Stimulated activated CD4-positive, alpha-beta T cell treated with anti-CD3 and anti-CD28 coated beads, Interleukin-4, amount 100 ng/mL, for 4 hours (primary cell): ENCODE data around the gene GSTM1.
"Not testable (repeated sequence)": the region's sequence is repeated elsewhere in the genome, so short reads cannot be mapped to it uniquely, and the experiment has no call there.

Experiments
- DNase-seq, 2 experiments: peaks; one replicate each; pipeline ENCODE4 v3.0.0-alpha.2; 2020

The GSTM1 gene

DNA sequence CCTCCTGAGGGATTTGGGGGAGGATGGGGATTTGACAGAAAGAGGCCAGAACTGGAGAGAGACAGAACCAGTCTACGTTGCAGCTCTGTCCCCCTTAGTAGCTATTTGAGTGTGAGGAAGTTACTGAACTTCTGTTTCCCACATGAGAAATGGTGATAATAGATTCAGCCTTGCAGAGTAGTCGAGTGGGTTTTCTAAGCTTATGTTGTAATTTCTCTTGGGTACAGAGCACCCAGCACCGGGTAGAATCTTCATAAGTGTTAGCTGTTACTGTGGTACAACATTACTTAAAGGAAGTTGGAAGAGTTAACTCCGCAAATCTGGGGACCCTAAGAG, 27.0 kb upstream of the GSTM1 start:
- not testable (repeated sequence) for DNase-seq

DNA sequence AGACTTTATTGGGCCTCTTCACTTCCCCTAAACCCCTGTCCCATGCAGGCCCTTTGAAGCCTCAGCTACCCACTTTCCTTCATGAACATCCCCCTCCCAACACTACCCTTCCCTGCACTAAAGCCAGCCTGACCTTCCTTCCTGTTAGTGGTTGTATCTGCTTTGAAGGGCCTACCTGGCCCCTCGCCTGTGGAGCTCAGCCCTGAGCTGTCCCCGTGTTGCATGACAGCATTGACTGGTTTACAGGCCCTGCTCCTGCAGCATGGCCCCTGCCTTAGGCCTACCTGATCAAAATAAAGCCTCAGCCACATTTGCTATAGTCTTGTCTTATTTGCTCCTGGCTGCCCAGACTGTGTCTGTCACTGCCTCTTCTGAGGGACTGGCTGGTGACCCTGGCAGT, 26.2 kb upstream of the GSTM1 start:
- no peak for DNase-seq

DNA sequence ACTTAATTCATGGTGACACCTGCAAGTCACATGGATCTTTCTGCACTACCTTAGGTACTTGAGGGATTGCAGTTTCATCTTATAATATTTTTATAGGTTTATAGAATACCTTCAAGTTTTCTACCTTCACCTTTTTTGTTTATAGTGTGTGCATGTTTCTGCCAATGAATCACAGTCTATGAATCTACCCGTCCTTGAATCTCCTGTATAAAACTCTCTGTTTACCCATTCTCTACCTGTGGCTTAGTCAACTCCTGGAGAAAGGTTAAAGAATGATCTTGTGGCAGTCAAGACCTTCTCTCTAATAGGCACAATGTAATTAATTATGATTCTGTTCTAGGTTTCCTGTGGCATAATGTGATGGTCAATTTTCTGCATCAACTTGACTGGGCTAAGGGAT, 22.9 kb upstream of the GSTM1 start:
- no peak for DNase-seq

DNA sequence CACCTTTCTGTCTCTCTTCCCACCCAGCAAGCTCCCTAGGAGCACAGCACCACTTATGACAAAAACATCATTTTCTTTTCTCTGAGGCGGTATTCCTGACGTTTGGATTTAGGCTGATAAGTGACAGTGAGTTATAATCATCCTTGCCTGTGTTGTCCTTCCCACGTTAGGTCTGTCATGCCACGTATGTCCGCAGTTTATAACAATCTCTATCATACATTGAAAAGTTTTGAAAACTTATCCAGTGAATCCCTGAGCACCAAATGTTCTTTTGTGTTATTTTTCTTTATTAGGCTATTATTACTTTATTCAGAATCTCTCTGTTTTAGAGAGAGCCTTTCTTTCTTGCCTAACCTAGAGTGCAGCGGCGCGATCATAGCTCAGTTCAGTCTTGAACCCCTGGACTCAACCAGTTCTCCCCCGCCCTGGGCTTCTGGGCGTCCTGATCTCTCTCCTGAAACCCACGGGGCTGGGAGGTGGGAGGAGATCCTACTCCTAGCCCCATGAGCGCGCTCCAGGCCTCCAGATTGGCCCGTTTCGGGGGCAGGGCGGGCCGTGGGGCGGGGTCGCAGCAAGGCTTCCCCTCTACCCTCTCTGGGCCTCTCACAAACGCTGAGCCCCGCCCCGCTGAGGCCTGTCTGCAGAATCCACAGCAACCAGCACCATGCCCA, 20.0 kb upstream of the GSTM1 start, which contains the start of gene GSTM2:
GSTM2 (plus strand) TSS at position 606 of the 671 bp plus-strand sequence; CDS start at position 665, 59 bp downstream.
- DNase-seq, result peak; percentile 77 to 81

DNA sequence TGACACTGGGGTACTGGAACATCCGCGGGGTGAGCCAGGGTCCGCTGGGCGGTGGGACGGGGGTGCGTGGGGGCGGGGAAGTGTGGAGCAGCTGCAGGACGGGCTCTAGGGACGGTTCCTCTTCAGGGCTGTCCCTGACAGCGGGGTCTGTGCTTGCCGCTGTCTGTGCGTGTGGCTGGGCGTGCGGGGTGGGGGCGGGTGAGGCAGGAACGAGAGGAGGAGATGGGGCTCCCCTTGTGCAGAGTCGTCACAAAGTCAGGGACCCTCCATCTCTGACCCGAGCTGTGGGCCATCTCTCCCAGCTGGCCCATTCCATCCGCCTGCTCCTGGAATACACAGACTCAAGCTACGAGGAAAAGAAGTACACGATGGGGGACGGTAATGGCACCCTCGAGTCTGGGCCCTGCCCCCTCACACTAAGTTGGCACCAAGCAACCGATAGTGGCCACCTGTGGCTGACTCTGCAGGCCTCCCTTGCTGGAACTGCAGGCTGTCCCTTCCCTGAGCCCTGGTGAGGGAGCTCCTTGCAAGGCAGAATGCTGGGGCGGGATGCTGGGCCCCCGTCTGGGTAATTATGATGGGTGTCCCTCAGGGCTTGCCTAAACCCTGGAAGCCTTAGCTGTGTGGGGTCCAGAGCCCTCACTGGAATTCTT, 19.4 kb upstream of the GSTM1 start:
- no peak for DNase-seq

DNA sequence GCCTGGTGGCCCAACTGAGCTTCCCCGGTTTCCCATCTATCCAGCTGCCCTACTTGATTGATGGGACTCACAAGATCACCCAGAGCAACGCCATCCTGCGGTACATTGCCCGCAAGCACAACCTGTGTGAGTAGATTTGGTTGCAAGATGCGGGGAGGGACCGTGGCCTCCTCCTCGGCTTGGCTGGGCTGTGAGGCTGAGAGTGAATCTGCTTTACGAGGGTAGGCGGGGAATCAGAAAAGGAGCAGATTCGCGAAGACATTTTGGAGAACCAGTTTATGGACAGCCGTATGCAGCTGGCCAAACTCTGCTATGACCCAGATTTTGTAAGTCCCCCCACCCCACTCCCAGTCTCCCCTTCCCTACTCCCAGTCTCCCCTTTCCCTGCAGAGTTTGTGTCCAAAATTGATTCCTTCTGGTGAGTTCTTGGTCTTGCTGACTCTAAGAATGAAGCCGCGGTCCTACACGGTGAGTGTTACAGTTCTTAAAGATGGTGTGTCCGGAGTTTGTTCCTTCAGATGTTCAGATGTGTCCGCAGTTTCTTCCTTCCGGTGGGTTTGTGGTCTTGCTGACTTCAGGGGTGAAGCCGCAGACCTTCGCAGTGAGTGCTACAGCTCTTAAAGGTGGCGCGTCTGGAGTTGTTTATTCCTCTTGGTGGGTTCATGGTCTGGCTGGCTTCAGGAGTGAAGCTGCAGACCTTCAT, 18.2 kb upstream of the GSTM1 start:
- no peak for DNase-seq

DNA sequence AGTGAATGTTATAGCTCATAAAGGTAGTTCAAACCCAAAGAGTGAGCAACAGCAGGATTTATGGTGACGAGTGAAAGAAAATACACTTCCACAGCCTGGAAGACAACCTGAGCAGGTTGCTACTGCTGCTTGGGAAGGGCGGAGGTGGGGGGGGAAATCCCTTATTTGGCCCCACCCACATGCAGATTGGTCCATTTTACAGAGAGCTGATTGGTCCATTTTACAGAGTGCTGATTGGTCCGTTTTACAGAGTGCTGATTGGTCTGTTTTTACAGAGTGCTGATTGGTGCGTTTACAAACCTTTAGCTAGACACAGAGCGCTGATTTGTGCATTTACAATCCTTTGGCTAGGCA, 17.7 kb upstream of the GSTM1 start:
- not testable (repeated sequence) for DNase-seq

DNA sequence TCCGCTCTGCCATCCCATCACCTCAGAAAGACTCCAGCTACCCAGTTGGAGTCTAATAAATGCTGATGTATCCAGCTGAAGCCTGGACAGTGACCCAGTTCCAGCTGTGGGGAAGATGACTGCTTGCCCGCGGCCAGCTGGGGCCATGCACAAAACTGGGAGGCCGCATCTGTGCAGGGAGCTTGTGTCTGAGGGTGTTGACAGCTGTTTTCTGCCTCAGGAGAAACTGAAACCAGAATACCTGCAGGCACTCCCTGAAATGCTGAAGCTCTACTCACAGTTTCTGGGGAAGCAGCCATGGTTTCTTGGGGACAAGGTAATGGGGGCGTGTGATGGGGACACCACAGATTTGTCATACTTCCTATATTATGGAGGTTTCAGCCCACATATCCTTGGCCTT, 16.6 kb upstream of the GSTM1 start:
- no peak for DNase-seq

DNA sequence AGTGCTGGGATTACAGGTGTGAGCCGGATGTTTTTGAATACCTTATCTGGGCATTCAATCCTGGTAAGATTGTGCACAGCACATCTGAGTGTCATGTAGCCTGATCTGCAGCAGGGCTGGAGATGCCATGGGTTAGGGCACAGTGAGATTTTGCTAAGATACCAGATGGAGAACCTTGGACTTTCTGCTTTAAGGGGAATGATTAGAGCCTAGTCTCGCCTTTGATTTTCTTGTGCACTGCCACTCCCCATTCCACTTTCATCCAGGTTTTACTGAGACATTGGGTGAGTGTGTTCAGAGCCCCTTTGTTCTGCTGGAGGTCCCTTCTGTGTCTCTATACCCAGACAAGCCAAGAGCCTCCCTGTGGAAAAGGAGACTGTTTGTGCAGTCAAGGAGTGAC, 13.8 kb upstream of the GSTM1 start:
- not testable (repeated sequence) for DNase-seq

DNA sequence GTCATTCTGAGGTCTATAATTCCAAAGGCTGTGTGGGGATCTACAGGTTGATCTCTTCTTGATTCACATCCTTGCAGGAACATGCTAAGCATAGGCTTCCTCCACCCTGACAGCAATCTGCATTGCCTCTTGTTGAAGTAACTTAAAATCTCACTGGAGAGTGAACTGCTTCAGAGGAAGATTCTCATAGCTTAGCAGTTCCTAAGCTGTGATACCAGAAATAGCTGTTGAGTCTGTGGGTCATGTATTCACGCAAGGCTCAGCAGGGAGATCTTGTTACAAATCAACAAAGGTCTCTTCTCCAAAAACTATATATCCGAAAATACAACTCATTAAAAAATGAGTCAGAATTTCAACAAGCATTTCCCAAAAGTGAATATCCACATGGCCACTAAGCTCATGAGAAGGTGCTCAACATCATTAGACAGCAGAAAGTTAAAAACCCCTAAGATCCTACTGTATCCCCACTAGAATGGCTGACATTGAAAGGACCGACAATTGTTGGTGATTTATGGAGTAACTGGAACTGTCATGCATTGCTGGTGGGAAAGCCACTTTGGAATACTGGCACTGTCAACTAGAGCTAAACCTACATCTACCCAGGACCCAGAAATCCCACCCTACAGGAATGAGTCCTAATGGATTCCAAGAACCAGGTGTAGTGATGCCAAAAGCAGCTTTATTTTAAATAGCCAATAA, 10.8 kb upstream of the GSTM1 start:
- not testable (repeated sequence) for DNase-seq

DNA sequence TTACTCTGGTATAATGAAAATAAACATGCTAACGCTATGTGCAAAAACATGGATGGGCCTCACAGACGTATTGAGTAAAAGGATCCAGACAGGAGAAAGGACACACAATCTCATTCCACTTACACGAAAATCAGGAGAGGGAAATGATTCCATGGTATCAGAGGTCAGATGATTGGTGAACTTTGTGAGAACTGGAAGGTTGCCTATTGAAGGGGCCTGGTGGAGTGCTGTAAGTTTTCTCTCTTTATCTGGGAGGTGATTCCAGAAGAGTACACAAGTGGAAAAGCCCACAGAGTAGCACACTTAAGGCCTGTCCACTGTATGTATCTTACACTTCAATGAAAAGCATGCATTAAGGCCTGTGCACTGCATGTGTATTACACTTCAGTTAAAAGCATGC, 10.2 kb upstream of the GSTM1 start:
- DNase-seq, result no peak

DNA sequence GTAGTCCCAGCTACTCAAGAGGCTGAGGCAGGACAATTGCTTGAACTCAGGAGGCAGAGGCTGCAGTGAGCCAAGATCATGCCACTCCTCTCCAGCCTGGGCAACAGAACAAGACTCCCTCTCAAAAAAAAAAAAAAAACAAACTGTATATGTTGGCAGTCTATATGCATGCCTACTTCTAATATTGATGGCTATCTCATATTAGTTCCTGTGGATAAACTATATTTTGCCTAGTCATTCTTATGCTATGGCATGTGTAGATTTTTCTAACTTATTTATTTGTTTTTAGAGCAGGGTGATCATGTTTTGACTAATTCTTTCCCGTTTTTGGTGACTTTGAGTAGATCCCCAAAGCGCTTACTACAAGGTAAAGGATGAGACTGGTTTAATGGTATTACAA, 9.0 kb upstream of the GSTM1 start:
- DNase-seq, result not testable (repeated sequence)

DNA sequence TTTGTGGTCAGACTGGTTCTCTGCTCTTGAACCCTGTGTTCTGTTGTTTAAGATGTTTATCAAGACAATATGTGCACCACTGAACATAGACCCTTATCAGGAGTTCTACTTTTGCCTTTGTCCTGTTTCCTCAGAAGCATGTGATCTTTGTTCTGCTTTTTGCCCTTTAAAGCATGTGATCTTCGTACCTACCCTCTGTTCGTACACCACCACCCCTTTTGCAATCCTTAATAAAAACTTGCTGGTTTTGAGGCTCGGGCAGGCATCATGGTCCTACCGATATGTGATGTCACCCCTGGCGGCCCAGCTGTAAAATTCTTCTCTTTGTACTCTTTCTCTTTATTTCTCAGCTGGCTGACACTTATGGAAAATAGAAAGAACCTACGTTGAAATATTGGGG, 2.8 kb upstream of the GSTM1 start:
- DNase-seq, result not testable (repeated sequence)

DNA sequence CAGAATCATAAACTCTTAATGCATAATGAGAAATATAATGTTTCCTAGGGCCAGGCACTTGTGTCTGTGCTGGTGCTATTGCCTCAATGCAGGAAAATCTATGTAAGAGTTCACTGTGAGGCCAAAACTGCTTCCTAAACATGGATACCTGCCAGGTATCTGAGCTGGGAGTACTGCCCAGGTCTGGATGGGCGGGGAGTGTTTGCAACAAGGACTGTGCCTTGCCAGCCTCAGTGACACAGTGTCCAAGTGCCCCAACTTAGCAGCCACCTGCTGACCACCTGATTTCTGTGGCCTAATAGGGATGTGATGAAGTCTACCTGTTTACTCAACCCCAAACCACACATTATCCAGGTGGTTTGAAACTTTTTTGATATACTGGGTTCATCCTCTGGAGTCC, 2.2 kb upstream of the GSTM1 start:
- not testable (repeated sequence) for DNase-seq

DNA sequence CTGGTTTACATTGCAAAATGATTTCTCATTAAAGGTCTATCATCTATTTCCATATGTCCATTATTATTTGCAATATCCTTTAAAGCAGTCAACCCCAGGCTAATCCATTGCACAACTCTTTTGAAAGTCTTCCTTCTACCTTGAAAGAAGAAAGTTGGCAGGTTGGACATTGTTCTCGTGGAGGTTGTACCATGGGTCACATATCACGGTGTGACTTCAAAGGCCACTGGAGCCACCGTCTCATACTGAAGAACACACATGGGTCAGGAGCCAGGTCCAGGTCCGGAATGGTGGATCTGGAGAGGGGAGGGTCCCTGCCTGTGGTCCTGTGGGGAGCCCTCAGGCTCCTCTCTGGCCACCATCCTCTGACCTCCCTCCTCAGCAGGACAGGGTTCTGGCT, 1.7 kb upstream of the GSTM1 start:
- not testable (repeated sequence) for DNase-seq

DNA sequence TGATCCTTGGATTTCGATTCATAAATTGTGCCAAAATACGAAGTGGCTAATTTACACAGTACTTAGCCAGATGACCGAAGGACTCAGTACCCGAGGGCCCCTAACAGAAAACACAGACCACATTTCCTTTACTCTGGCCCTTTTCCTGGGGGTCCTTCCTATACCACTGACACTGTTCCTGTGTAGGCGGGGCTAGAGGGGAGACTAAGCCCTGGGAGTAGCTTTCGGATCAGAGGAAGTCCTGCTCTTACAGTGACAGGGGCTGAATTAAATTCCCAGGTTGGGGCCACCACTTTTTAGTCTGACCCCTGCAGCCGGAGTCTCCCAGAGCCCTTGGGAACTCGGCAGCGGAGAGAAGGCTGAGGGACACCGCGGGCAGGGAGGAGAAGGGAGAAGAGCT, 508 bp upstream of the GSTM1 start:
- DNase-seq, result not testable (repeated sequence)

DNA sequence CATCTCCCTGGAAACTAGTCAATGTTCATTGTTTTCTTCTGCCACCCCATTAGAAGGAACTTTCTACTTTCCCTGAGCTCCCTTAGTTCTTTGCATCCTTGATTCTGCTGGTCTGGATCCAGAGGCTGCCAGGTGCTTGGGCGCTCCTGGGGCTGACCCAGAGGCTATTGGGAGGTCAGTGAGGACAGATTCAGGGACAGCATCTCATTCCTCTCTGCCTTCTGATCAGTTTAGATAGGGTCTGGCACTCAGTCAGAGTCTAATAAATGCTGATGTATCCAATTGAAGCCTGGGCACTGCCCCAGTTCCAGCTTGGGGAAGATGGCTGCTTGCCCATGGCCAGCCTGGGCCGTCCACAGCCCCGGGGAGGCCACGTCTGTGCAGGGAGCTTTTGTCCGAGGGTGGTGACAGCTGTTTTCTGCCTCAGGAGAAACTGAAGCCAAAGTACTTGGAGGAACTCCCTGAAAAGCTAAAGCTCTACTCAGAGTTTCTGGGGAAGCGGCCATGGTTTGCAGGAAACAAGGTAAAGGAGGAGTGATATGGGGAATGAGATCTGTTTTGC, 2.3 kb downstream of the GSTM1 start:
- DNase-seq, result no peak

DNA sequence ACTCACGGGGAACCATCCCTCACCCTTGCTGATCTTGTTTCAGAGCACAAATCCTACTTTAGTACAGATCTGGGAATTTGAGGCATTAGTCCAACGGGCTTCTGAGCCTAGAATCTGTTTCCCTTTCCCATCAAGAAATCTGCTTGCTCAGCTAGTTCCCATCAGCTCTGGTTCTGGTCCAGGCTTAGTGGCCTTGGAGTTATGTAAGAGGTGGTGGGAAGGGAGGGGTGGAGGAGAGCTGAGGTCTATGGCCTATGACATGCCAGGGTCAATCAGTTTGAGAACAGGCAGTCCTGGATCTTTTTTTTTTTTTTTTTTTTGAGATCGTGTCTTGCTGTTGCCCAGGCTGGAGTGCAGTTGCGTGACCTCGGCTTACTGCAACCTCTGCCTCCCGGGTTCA, 4.1 kb downstream of the GSTM1 start:
- DNase-seq, result no peak

DNA sequence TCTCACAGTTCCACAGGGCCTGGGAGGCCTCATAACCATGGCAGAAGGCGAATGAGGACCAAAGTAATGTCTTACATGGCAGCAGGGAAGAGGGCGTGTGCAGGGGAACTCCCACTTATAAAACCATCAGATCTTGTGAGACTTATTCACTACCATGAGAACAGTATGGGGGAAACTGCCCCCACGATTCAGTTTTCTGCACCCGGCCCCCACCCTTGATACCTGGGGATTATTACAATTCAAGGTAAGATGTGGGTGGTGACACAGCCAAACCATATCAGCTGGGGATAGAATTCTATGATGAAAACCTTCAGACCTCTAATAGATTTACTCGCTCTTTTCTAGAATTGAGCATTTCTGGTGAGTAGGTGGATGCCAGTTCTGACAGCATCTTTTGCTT, 6.8 kb downstream of the GSTM1 start:
- not testable (repeated sequence) for DNase-seq

DNA sequence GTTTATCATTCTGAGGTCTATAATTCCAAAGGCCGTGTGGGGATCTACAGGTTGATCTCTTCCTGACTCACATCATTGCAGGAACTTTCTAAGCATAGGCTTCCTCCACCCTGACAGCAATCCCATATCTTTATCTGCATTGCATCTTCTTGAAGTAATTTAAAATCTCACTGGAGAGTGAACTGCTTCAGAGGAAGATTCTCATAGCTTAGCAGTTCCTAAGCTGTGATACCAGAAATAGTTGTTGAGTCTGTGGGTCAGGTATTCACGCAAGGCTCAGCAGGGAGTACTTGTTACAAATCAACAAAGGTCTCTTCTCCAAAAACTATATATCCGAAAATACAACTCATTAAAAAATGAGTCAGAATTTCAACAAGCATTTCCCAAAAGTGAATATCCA, 7.5 kb downstream of the GSTM1 start:
- not testable (repeated sequence) for DNase-seq

DNA sequence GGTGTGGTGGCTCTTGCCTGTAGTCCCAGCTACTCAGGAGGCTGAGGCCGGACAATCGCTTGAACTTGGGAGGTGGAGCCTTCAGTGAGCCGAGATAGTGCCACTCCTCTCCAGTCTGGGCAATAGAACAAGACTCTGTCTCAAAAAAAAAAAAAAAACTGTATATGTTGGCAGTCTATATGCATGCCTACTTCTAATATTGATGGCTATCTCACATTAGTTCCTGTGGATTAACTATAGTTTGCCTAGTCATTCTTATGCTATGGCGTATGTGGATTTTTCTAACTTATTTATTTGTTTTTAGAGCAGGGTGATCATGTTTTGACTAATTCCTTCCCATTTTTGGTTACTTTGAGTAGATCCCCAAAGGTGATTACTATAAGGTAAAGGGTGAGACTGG, 9.4 kb downstream of the GSTM1 start:
- no peak for DNase-seq

DNA sequence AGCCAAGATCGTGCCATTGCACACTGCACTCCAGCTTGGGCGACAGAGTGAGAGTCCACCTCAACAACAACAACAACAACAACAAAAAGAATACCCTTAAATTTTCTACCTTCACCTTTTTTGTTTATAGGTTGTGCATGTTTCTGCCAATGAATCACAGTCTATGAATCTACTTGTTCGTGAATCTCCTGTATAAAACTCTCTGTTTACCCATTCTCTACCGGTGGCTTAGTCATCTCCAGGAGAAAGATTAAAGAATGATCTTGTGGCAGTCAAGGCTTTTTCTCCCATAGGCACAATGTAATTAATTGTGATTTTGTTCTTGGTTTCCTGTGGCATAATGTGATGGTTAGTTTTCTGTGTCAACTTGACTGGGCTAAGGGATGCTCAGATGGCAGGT, 10.2 kb downstream of the GSTM1 start:
- DNase-seq, result not testable (repeated sequence)

DNA sequence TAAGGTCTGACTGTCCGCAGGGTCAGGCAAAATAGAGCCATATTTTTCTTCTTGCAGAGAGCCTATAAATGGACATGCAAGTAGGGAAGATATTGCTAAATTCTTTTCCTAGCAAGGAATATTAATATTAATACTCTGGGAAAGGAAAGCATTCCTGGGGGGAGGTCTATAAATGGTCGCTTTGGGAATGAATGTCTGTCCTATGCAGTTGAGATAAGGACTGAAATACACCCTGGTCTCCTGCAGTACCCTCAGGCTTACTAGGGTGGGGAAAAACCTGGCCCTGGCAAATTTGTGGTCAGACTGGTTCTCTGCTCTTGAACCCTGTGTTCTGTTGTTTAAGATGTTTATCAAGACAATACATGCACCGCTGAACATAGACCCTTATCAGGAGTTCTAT, 15.3 kb downstream of the GSTM1 start:
- not testable (repeated sequence) for DNase-seq
